T follicular helper cell (primary cell): ENCODE data around the gene LEMD1.
"Not testable (repeated sequence)": the region's sequence is repeated elsewhere in the genome, so short reads cannot be mapped to it uniquely, and the experiment has no call there.

Experiments used
- DNase-seq: peaks from one replicate; pipeline ENCODE4 v3.0.0-alpha.2; 2020; ENCODE audit warnings: low read depth

LEMD1 gene

DNA sequence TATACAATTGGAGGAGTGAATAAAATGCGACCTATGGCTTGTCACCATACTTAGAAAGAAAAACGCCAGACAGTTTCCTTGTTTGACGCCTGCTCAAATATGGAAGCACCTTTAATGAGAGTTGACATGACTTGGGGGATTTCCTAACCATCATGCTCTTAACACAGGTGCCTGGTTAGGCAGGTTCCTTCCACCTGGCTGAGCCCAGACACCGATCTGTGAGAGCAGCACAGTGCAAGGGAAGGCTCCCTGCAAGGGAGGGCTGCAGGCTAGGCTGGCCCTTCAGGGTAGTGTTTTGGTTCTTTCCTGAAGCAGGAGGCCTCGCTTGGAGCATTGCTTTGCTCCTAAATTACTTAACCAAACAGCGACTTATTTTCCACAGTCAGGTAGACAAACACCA, 40.6 kb downstream of the LEMD1 start:
- no peak for DNase-seq

GRCh38 chr1:205380882-205381281, 41.0 kb downstream of the LEMD1 start:
- no peak for DNase-seq

GRCh38 chr1:205379056-205379455, 42.8 kb downstream of the LEMD1 start:
- no peak for DNase-seq

- DNase-seq = no peak
Measured at GRCh38 chr1:205377355-205377754, 44.5 kb downstream of the LEMD1 start.

GRCh38 chr1:205376739-205377138, 45.1 kb downstream of the LEMD1 start:
- DNase-seq = no peak

- no peak for DNase-seq
Measured at GRCh38 chr1:205375835-205376545, 45.9 kb downstream of the LEMD1 start.

DNA sequence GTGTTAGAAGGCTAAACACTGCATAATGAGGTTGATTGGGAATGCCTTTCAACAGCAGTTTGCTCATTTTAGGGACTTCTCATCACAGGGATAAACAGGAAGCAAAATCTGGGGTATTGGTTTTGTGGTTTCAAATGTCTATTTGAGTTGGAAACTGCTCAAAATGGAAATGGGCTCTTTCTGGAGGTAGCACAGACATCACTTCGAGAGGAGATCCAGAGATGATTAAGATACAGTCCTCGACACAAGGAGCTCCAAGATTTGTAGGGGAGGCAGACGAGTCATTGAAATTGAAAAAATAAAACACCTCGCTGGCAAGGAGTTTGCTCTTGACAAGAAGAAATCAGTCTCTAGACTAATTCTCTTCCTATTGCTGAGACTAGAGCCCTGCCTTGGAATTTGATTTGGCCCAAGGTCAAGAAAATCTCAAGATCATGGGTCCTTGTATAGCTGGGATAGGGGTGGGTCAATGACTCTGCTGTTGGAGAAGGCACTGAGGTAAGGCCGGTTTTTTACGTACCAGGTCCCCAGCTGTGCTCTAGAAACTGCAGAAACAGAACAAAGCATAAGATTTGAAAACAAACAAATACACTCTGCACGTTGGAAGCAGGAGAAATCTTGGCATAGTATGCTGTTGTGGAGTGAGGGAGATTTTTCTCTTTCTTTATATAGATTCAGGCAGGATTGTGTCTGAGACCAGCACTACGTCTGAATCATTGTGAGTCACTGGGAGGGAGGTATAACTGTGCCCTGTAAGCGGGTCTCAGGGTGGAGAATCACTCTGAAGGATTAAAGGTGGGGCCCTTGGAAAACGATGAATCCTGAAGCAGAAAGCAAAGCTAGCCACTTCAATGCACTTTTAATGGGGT, 47.4 kb downstream of the LEMD1 start:
- DNase-seq = no peak

GRCh38 chr1:205373798-205374175, 48.1 kb downstream of the LEMD1 start:
- no peak for DNase-seq

- no peak for DNase-seq
Measured at GRCh38 chr1:205373022-205373797, 48.6 kb downstream of the LEMD1 start.

- no peak for DNase-seq
Measured at GRCh38 chr1:205371871-205372660, 49.8 kb downstream of the LEMD1 start.

DNA sequence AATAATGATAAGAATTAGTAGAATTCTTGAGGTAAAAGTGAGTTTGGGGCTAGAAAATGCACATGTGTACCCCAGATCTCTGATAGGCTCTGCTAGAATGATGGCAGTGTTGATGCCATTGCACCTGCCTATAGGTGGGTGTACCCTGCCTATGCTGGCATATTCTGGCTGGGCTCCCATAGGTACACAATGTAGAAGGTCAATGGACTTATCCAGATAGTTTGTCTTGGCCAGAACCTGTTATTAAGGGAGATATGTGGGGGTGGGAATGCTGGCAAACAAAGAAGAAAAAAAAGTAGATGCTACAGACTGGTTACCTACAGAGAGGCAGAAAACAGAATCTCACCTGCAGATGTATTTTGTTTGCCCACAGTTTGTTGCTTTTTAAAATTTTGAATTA, 51.1 kb downstream of the LEMD1 start:
- DNase-seq = no peak

DNA sequence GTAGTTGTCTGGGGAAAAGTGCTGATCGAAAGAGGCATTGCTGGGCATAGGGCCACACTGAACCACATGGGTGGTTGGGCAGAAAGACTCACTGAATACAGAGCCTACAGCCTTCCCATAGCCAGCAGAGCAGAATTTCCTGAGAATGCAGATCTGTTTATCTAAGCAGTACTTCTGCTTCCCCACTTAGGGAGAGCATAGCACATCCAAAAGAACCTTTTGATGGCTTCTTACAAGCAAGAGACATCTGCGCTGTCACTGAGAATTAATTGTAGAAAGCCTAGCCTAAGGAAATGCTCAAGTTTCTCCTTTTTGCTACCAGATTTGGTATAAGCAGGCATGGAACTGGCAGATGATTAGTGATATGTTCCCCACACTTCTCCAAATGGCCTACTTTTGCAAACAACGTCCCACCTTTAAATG, 52.1 kb downstream of the LEMD1 start:
- no peak for DNase-seq

GRCh38 chr1:205368478-205368877, 53.4 kb downstream of the LEMD1 start:
- no peak for DNase-seq

GRCh38 chr1:205365945-205366463, 55.9 kb downstream of the LEMD1 start:
- no peak for DNase-seq

DNA sequence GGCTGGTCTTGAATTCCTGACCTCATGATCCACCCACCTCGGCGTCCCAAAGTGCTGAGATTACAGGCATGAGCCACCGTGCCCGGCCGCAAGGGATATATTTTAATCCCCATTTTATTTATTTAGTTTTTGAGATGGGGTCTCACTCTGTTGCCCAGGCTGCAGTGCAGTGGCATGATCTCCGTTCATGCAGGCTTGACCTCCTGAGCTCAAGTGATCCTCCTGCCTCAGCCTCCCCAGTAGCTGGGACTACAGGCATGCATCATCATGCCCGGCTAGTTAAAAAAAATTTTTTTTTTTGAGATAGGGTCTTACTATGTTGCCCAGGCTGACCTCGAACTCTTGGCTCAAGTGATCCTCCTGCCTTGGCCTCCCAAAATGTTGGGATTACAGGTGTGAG, 56.8 kb downstream of the LEMD1 start:
- not testable (repeated sequence) for DNase-seq

- DNase-seq = no peak
Measured at GRCh38 chr1:205360891-205361290, 61.0 kb downstream of the LEMD1 start.

- no peak for DNase-seq
Measured at GRCh38 chr1:205359771-205360565, 61.9 kb downstream of the LEMD1 start.

- DNase-seq = no peak
Measured at GRCh38 chr1:205358579-205358978, 63.3 kb downstream of the LEMD1 start.

DNA sequence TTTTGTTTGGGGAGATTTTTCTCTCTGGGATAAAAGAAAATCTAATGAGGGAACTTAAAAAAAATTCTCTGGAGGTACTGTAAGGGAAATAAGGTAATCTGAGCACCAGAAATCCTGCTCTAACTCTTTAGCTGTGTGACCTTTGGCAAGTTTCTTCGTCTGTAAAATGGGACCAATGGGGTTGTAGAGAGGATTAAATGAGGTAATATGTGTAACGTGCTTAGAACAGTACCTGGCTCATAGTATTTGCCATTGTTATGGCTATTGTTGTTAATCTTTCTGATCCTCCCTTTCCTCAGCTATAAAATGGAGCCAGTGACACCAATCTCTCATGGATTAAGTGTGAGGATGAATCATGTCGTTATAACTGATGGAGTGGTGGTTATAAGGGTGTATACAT, 64.3 kb downstream of the LEMD1 start:
- DNase-seq = no peak

DNA sequence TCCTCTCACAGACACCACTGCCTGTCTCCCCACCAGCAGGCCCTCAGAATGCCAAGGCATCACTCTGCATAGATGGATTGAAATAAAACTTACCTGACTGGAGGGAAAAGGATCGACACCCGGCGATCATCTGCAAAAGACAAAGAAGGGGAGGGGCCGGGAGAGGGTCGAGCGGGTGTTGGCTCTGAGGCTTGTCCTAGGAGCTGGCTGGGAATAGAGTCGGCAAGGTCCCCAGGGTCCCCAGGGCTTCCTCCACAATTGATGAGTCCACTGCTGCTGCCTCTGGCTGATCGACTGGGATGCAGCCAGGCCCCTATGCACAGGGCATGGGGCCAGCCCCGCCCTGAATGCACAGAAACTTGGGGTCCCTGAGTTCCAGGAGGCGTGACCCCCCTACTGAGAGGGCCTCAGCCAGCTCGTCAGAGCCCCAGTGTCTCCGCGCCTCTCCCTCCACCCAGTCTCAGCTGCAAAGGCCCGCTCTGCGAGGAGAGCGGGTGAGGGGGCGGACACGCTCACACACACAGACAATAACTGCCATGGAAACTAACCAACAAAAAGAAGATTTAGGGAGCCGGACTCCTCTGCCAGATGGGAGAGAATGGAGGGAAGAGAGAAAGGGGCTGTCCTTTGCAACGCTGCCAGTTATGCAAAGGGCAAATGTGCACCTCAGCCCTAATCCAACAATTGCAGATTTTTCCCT, 65.3 kb downstream of the LEMD1 start, which contains the start of gene KLHDC8A:
TSS of gene KLHDC8A (minus strand) at position 483 of the 700 bp plus-strand sequence. CDS start 13,318 bp downstream, outside the sequence.
- DNase-seq = no peak
